Skeletal muscle satellite cell (primary cell): ENCODE data around the gene PTCHD1. TPM values are rescaled to one million over a fixed set of nuclear protein-coding genes. Genes with fewer than 3 reads are reported as not detected.

ENCODE experiments used
- H3K27me3 ChIP-seq: 2 replicates; pipeline ENCODE4 v1.7.0; 2013; ENCODE audit warnings: low read length; ENCODE audit not compliant: control insufficient read depth, insufficient read depth
- H3K36me3 ChIP-seq: 2 replicates; pipeline ENCODE4 v1.7.0; 2013; ENCODE audit warnings: mild to moderate bottlenecking, control low read depth, low read length; ENCODE audit not compliant: insufficient read depth
- H3K4me1 ChIP-seq: 2 replicates; pipeline ENCODE4 v1.7.0; 2013; ENCODE audit warnings: low read length; ENCODE audit not compliant: control insufficient read depth, insufficient read depth
- H3K4me2 ChIP-seq: 2 replicates; pipeline ENCODE4 v1.7.0; 2013; ENCODE audit warnings: mild to moderate bottlenecking, low read length
- H3K4me3 ChIP-seq: 2 replicates; pipeline ENCODE4 v1.7.0; 2013; ENCODE audit warnings: low read length
- H3K9ac ChIP-seq: 2 replicates; pipeline ENCODE4 v1.7.0; 2013; ENCODE audit warnings: mild to moderate bottlenecking, low read depth, low read length, moderate library complexity
- H3K9me3 ChIP-seq: replicated peaks from 2 replicates; pipeline ENCODE4 v1.7.0; 2013; ENCODE audit warnings: mild to moderate bottlenecking, control low read depth, low read length
- total RNA-seq: library from RNA; depleted of rRNA; stranded (reverse); fragments of >200 nt; gene quantifications from 2 replicates; pipeline ENCODE4 v1.2.3, GENCODE V29; 2012; rRNA removed

PTCHD1 gene
- under 0.01 TPM in 1 of 2 replicates, not detected in the other for total RNA-seq

DNA sequence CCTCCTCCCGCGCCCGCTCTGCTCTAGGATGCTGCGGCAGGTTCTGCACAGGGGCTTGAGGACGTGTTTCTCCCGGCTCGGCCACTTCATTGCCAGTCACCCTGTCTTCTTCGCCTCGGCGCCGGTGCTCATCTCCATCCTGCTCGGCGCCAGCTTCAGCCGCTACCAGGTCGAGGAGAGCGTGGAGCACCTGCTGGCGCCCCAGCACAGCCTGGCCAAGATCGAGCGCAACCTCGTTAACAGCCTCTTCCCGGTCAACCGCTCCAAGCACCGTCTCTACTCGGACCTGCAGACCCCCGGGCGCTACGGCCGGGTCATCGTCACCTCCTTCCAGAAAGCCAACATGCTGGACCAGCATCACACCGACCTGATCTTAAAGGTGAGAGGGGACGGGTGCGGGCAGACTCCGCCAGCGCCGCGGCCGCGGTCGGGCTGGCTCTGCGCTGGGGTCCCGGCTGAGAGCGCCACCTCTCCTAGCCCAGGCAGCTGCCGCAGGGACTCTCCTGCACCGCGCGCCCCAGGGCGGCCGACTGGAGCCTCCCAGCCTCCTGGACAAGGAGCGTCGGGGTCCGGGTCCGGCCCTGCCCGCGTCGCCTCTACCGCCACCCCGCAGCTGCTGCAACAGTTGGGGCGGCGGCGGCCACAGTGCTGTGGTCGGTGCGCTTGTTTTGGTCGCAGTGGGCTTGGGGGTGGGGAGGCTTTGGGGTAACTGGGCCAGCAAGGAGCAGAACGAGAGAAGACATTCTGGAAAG, at the start of gene PTCHD1:
TSS of gene PTCHD1 (plus strand) at position 2 of the 752 bp plus-strand sequence. CDS start at position 29, 27 bp downstream.
- Histone ChIP-seq H3K9ac (no peak within 1 kb of the TSS), H3K36me3 (no peaks in the 10 kb centered on the region), H3K27me3 (peaks cover 66% of the 10 kb centered on the region), H3K4me3 (peak within 1 kb of the TSS; percentile 54), H3K4me1 (peaks cover 9% of the 10 kb centered on the region), H3K9me3 (no peaks in the 10 kb centered on the region), H3K4me2 (peak within 1 kb of the TSS; percentile 58)

DNA sequence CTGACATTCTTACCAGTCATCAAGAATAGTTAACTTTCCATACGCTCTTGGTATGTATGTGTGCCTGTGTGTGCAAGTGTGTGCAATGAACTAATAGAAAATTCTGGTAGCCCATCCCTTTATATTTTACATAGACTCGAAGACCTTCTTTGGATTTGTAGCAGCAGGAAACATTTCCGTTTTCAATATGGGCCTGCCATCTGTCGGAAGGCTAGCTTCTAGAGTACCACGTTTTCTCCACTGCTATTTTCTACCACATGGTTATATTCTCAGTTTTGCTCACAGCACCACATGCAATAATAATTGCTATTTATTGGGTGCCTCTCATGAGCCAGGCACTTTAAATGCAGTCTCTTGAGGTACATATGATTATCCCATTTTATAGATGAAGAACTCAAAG, 47.9 kb upstream of the PTCHD1 start:
- Histone ChIP-seq H3K4me3 (no peak overlapping the region), H3K9ac (no peak overlapping the region), H3K4me1 (no peaks in the 10 kb centered on the region), H3K27me3 (no peaks in the 10 kb centered on the region), H3K36me3 (no peaks in the 10 kb centered on the region), H3K4me2 (no peak overlapping the region), H3K9me3 (no peaks in the 10 kb centered on the region)

DNA sequence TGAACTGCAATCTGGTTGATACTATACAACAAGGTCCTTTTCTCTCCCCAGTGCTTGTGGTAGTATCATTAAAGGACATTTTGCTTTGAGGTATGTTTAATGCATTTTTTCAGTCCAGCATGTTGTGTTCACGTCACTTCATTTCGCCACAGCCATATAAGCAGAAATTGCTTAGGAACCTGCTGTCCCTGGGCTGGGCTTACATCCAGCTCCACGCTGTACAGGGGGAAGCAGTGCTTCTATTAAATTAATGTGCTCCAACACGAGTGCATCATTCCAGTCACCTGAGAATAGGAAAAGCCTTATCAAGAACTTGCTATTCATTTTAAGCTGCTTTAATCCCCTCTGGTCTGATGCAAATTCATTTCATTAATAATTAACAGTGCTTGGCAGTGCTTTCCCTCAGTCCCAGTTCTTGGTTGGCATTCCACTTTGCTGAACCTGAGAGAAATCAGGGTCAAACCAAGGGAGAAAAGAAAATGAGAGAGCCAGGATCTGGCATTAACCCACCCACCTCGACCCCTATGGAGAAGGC, 47.4 kb upstream of the PTCHD1 start:
- Histone ChIP-seq H3K9ac (no peak overlapping the region), H3K4me3 (no peak overlapping the region), H3K4me1 (no peaks in the 10 kb centered on the region), H3K27me3 (no peaks in the 10 kb centered on the region), H3K4me2 (no peak overlapping the region), H3K36me3 (no peaks in the 10 kb centered on the region), H3K9me3 (no peaks in the 10 kb centered on the region)

DNA sequence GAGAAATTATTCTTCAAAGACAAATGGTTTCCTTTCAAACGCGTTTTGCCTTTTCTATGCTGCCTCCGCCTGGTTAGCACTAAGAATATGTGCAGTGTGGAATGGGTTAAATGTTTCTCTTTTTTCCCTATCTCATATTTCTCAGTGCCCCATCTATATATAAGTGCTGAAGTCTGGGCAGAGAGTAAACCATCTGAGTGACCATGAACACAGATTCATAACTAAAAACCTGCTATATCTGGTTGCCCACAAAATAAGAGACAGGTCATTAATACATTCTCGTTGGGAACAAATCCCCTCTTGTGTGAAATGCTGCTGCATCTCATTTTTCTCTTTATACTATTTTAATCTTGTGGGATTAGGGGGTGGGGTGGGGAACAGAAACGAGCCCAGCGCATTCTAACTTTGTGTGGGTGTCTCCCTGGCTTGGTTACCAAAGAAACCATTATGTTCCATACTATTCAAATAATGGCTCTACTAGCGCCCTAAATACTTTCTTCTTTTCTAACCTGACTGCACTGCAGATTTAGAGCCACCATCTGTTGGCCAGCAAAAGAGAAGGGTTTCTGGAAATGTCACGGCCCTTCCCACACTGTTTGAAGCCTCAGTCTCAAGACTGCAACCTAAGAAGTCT, 42.2 kb upstream of the PTCHD1 start:
- Histone ChIP-seq H3K9me3 (no peaks in the 10 kb centered on the region), H3K9ac (no peak overlapping the region)

DNA sequence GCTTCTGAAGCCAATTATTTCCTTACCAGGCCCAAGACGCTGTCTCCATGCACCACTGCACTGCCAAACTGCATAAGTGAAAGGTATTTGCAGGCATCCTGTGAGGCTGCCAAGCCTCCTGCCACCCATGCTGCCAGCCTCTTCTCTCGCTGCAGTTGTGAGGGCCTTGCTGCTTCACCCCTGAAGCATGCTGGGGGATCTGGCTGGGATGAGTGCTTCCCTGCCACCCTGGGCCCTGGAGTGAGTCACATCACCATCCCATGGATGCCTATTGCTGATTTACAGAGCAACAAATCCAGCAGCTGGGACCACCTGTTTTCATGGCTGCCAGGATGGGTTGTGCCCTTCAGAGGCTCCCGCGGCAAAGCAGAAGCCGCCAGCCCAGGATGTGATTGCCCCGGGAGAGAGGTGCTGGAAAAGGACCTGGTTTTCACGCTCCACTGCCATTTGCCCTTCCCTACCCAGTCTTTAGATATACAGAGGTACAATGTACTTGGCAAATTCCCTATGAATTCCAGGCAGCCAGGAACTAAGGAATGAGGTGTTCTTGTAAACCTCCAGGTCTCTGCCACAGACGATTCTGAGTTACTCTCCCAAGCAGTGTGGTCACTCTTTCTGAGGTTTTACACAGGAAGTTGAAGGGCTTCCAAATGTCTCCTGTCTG, 41.5 kb upstream of the PTCHD1 start:
- Histone ChIP-seq H3K9me3 (no peaks in the 10 kb centered on the region), H3K4me1 (peaks cover 6% of the 10 kb centered on the region), H3K9ac (no peak overlapping the region), H3K36me3 (no peaks in the 10 kb centered on the region), H3K27me3 (no peaks in the 10 kb centered on the region), H3K4me2 (no peak overlapping the region), H3K4me3 (no peak overlapping the region)

More for the DNA sequence above, 42.2 kb upstream of the PTCHD1 start:
- H3K4me3 ChIP-seq, result no peak overlapping the region
- no peaks in the 10 kb centered on the region for H3K36me3 ChIP-seq
- no peaks in the 10 kb centered on the region for H3K27me3 ChIP-seq
- no peak overlapping the region for H3K4me2 ChIP-seq
- H3K4me1 ChIP-seq, result peaks cover 6% of the 10 kb centered on the region

DNA sequence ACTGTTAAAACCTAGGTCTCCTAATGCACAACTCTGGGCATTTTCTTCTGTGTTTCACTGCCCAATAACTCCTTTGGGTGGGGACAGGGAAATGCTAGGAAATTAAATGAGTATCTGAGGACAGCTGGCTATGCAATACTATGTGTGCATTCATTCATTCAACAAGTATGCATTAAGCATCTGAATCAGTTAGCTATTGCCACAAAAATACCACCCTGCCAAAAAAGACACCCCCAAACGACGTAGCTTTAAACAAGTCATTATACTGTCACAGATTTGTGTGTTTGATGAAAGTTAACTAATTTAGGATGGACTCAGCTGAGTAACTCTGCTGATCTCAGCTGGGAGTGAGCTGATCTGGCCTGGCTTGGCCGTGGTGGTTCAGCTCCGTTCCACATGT, 29.8 kb upstream of the PTCHD1 start:
- H3K4me1 ChIP-seq, result no peaks in the 10 kb centered on the region
- H3K4me3 ChIP-seq, result no peak overlapping the region
- no peak overlapping the region for H3K9ac ChIP-seq

DNA sequence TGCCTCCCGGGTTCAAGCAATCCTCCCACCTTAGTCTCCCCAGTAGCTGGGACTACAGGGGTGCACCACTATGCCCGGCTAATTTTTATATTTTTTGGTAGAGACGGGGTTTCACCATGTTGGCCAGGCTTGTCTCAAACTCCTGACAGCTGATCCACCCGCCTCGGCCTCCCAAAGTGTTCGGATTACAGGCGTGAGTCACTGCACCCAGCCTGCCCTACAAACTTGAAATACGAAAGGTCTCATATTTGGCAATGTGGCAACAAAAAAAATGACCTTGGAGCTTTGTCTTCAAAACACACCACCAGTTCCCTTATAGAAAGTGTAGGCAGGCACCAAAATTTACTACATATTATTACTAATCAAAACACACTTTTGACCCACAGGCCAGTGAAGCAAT, 22.9 kb upstream of the PTCHD1 start:
- Histone ChIP-seq H3K36me3 (no peaks in the 10 kb centered on the region), H3K4me2 (no peak overlapping the region), H3K27me3 (no peaks in the 10 kb centered on the region), H3K4me1 (no peaks in the 10 kb centered on the region), H3K9me3 (no peaks in the 10 kb centered on the region), H3K9ac (no peak overlapping the region), H3K4me3 (no peak overlapping the region)

More for the DNA sequence above, 29.8 kb upstream of the PTCHD1 start:
- Histone ChIP-seq H3K9me3 (peaks cover 5% of the 10 kb centered on the region), H3K36me3 (no peaks in the 10 kb centered on the region), H3K27me3 (no peaks in the 10 kb centered on the region), H3K4me2 (no peak overlapping the region)

DNA sequence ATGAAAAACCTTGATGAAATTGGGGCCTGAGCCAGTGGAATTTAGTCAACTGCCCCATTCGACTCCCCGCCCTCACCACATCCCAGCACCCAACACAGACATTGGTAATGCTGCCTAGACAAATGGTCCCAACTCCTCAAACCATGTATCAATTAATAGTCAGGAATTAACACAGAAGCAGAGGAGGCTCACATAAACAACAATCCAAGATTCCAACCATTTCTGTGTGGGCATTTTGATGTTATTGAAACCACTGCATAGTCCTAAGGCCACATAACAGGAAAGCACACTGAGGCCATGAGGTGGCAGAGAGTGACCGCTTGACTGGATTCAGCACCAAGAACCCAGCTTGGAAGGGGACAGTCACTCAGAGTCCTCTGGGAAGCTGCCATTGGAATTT, 22.5 kb upstream of the PTCHD1 start:
- no peaks in the 10 kb centered on the region for H3K9me3 ChIP-seq

DNA sequence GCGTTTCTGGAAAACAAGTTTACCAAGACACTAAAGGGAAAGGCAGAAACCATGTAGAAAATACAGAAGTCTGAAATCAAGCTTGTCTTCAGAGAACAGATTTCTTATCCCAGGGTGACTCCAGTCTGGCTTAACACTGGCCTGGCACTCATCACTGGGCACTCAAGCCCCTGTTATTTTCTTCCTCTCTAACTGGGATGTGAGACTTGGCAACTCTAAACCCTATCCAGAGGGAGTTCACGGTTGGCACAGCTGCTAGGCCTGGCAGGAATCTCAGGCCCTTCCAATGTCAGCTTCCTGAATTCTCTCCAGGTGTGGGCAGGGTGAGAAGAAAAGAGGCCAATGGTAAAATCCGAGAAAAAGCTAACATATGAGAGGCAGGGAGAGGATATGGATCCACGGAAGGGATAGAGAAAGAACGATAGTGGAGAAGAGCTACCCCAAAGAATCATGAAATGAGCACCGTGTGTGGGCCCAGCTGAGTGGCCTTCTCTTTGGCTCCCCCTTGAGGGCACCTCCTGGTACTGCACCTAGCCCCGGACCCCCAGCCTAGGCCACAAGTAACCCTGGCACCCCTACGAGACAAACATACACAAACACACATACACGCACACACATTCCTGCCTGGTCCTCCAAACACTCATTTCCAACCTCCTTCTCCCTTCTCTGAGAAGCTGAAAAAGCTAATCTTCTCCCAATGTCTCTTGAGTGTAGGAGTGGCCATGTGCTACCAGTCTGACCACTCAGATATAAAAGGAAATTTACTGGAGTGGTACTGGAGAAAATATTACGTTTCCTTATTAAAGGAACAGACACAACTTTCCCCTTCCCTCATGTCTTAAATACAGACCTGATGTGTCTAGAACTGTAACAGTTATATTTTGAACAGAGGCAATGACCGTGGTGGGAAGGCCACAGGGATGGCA, 16.6 kb upstream of the PTCHD1 start:
- Histone ChIP-seq H3K4me3 (no peak overlapping the region), H3K9ac (no peak overlapping the region), H3K36me3 (no peaks in the 10 kb centered on the region), H3K4me1 (no peaks in the 10 kb centered on the region), H3K4me2 (no peak overlapping the region), H3K27me3 (no peaks in the 10 kb centered on the region), H3K9me3 (no peaks in the 10 kb centered on the region)

More for the DNA sequence above, 22.5 kb upstream of the PTCHD1 start:
- H3K4me3 ChIP-seq, result no peak overlapping the region
- no peak overlapping the region for H3K9ac ChIP-seq
- H3K27me3 ChIP-seq, result no peaks in the 10 kb centered on the region
- H3K4me2 ChIP-seq, result no peak overlapping the region
- no peaks in the 10 kb centered on the region for H3K36me3 ChIP-seq
- no peaks in the 10 kb centered on the region for H3K4me1 ChIP-seq

DNA sequence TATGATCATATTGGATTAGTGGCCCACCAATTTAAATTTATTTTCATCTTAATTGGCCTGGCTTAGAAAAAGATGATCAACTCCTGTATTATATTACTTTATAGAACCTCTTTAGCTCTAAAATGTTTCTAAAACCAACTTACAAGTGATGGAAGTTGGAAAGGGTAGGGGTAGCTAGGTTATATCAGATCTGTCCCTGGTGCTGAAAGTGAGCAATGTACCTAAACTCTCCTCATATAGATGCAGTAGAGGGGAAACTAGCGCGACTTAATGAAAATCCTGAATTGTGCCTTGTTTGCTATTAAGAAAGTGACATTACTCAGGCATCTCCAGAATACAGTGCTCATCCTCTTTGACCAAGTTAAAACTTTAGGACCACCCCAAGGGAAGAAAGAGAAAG, 7.5 kb upstream of the PTCHD1 start:
- H3K4me2 ChIP-seq, result no peak overlapping the region
- H3K36me3 ChIP-seq, result no peaks in the 10 kb centered on the region
- peaks cover 1% of the 10 kb centered on the region for H3K4me1 ChIP-seq
- no peaks in the 10 kb centered on the region for H3K9me3 ChIP-seq
- H3K4me3 ChIP-seq, result no peak overlapping the region
- H3K9ac ChIP-seq, result no peak overlapping the region
- H3K27me3 ChIP-seq, result peaks cover 27% of the 10 kb centered on the region

DNA sequence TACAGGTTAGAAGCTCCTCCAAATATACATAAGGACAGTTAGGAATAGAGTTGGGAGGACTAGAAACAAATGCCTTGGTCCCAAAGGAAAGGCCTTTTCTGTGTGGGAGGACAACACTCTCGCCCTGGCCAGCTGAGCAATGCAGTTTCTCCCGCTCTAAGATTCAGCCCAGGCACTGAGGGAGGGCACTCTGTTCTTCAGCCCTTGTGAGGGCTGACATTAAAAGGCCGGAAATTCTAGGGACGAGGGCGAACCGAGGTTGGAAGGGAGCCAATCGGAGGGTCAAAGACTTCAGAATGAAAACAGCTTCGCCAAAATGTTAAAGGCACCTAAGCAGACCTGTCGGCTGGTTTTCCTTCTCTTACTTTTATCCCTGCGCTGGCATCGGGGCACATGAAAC, 2.9 kb upstream of the PTCHD1 start:
- no peaks in the 10 kb centered on the region for H3K36me3 ChIP-seq
- H3K4me3 ChIP-seq, result no peak overlapping the region
- H3K4me1 ChIP-seq, result peaks cover 9% of the 10 kb centered on the region
- no peaks in the 10 kb centered on the region for H3K9me3 ChIP-seq
- H3K4me2 ChIP-seq, result peak overlapping the region; percentile 64
- H3K9ac ChIP-seq, result no peak overlapping the region
- H3K27me3 ChIP-seq, result peaks cover 58% of the 10 kb centered on the region
